Measurements from ENCODE around the gene TMEM190.
"Not testable (repeated sequence)": the region's sequence is repeated elsewhere in the genome, so short reads cannot be mapped to it uniquely, and the experiment has no call there.

The TMEM190 gene

GRCh38 chr19:55376241-55376933 lies at the start of gene TMEM190:
Gene TMEM190, plus strand, starts transcription at chr19:55376826. Its CDS starts 28 bp downstream, at chr19:55376854.
- no peak within 1 kb of the TSS for H3K4me3 ChIP-seq (ENCODE audit: low read length)
- no peak for TF ChIP-seq ZNF274 (IDR thresholded peaks at IDR 0.05; ENCODE audit: low read depth, low read length)

GRCh38 chr19:55328774-55329318 lies 47.8 kb upstream of the TMEM190 start:
- H3K4me3 ChIP-seq (ENCODE audit: low read length): not testable (repeated sequence)

DNA sequence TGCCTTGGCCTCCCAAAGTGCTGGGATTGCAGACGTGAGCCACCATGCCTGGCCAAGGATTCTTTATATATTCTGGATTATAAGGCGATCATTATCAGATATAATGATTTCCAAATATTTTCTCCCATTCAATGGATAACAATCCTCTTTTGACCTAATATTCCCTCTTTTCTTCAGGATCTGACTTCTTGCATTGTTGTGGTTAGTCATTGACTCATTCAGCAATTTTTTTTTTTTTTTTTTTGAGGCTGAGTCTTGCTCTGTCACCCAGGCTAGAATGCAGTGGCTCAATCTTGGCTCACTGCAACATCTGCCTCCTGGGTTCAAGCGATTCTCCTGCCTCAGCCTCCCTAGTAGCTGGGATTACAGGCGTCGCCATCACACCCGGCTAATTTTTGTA lies 46.8 kb upstream of the TMEM190 start:
- not testable (repeated sequence) for H3K4me3 ChIP-seq (ENCODE audit: low read length)

DNA sequence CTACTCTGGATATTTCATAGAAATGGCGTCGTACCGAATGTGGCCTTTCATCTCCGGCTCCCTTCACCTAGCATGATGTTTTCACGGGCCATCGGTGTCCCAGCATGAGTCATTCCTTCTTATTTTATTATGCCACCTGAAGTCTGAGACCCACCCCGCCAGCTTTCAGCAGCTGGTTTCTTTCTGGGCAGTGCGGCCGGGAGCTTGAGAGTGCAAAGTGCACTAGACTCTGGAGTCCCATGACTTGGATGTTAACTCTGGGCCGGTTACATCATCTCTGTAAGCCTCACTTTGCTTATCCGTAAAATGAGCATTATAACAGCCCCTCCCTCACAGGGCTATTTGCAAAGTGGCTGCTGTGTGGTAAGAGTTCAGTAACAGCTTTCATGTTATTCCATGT lies 42.8 kb upstream of the TMEM190 start:
- TF ChIP-seq ZNF274 (IDR thresholded peaks at IDR 0.05; ENCODE audit: low read depth, low read length): no peak
- H3K4me3 ChIP-seq (ENCODE audit: low read length): no peak overlapping the region

- H3K4me3 ChIP-seq (ENCODE audit: low read length): no peak overlapping the region
- no peak for TF ChIP-seq ZNF274 (IDR thresholded peaks at IDR 0.05; ENCODE audit: low read depth, low read length)
Measured at GRCh38 chr19:55336101-55336500, 40.5 kb upstream of the TMEM190 start.

GRCh38 chr19:55339105-55339888 lies 37.3 kb upstream of the TMEM190 start, which contains the start of gene KMT5C:
Gene KMT5C, plus strand, starts transcription at chr19:55339876. Its CDS starts 2,061 bp downstream, at chr19:55341937.
- H3K4me3 ChIP-seq (ENCODE audit: low read length): peak within 1 kb of the TSS; percentile 73
- no peak for TF ChIP-seq ZNF274 (IDR thresholded peaks at IDR 0.05; ENCODE audit: low read depth, low read length)

GRCh38 chr19:55339889-55340783 lies 36.5 kb upstream of the TMEM190 start:
- TF ChIP-seq ZNF274 (IDR thresholded peaks at IDR 0.05; ENCODE audit: low read depth, low read length): no peak
- H3K4me3 ChIP-seq (ENCODE audit: low read length): peak overlapping the region; percentile 73

GRCh38 chr19:55340784-55341147 lies 35.9 kb upstream of the TMEM190 start:
- peak overlapping the region; percentile 73; the same call in 1 of the 2 replicates for H3K4me3 ChIP-seq (ENCODE audit: low read length)
- TF ChIP-seq ZNF274 (IDR thresholded peaks at IDR 0.05; ENCODE audit: low read depth, low read length): no peak

GRCh38 chr19:55341171-55341588 lies 35.4 kb upstream of the TMEM190 start:
- peak overlapping the region; percentile 73; the same call in 1 of the 2 replicates for H3K4me3 ChIP-seq (ENCODE audit: low read length)
- no peak for TF ChIP-seq ZNF274 (IDR thresholded peaks at IDR 0.05; ENCODE audit: low read depth, low read length)

GRCh38 chr19:55341595-55342531 lies 34.8 kb upstream of the TMEM190 start:
- no peak for TF ChIP-seq ZNF274 (IDR thresholded peaks at IDR 0.05; ENCODE audit: low read depth, low read length)
- no peak overlapping the region for H3K4me3 ChIP-seq (ENCODE audit: low read length)

GRCh38 chr19:55344444-55344843 lies 32.2 kb upstream of the TMEM190 start:
- no peak for TF ChIP-seq ZNF274 (IDR thresholded peaks at IDR 0.05; ENCODE audit: low read depth, low read length)

DNA sequence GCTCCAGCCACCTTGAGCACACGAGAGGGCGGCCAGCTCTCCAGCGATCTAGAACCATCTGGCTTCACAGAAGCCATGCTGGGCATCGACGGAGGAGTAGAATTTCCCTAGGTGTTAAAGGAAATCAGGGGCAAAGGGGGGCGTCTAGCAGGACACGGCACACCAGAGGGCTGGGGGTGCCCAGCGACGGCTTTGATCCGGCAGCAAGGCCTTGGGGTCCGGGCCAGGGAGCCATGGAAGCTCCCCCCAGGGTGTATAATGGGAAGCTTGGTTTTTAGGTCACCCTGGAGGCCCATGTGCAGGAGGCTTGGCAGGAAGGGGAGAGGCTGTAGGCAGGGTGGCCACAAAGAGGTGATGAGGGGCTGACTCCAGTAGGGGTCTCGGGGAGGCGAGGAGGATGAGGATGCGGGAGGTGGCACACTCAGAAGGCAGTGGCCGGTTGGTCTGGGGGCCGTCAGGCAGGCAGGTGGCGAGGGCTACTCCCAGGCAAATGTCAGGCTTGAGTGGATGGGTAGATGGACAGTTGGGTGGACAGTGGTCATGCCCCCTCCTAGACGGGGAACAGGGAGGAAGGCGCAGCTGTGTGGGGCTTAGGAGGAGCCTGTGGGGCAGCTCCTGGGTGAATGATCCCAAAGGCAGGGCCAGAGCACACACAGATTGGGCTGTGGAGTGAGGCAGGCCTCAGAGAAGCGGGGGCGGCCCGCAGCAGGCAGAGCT lies 31.4 kb upstream of the TMEM190 start:
- no peak for TF ChIP-seq ZNF274 (IDR thresholded peaks at IDR 0.05; ENCODE audit: low read depth, low read length)
- no peak overlapping the region for H3K4me3 ChIP-seq (ENCODE audit: low read length)

More at GRCh38 chr19:55344444-55344843, 32.2 kb upstream of the TMEM190 start:
- no peak overlapping the region for H3K4me3 ChIP-seq (ENCODE audit: low read length)

All from GM08714 (cell line).